Immature natural killer cell (primary cell): ENCODE results near the gene FGG. TPM values are rescaled to one million over a fixed set of nuclear protein-coding genes. Genes with fewer than 3 reads are reported as not detected.

Experiments used
- DNase-seq, 3 donors: peaks; one replicate each; pipeline ENCODE4 v3.0.0; 2022; ENCODE audit warnings: mixed read lengths in 1 of 3
- H3K27ac Mint-ChIP-seq, 6 donors: one replicate each; pipeline ENCODE4 v1.8.0; 2020; ENCODE audit warnings: mixed read lengths in 6 of 6, mild to moderate bottlenecking in 5 of 6, inconsistent platforms in 4 of 6, moderate library complexity in 3 of 6
- H3K27me3 Mint-ChIP-seq, 3 donors: one replicate each; pipeline ENCODE4 v1.8.0; 2020 to 2021; ENCODE audit warnings: low read depth in 3 of 3, mild to moderate bottlenecking in 3 of 3, mixed read lengths in 3 of 3, moderate library complexity in 3 of 3, inconsistent platforms in 1 of 3
- H3K36me3 Mint-ChIP-seq, 3 donors: one replicate each; pipeline ENCODE4 v1.8.0; 2020; ENCODE audit warnings: mixed read lengths in 3 of 3, inconsistent platforms in 2 of 3, mild to moderate bottlenecking in 2 of 3
- H3K4me1 Mint-ChIP-seq, 2 donors: one replicate each; pipeline ENCODE4 v1.8.0; 2020; ENCODE audit warnings: inconsistent platforms in 2 of 2, mild to moderate bottlenecking in 2 of 2, mixed read lengths in 2 of 2, moderate library complexity in 1 of 2
- H3K4me3 Mint-ChIP-seq, 5 donors: one replicate each; pipeline ENCODE4 v1.8.0; 2020; ENCODE audit warnings: mild to moderate bottlenecking in 5 of 5, mixed read lengths in 5 of 5, inconsistent platforms in 3 of 5, moderate library complexity in 3 of 5
- H3K9me3 Mint-ChIP-seq, 6 donors: one replicate each; pipeline ENCODE4 v1.8.0; 2020; ENCODE audit warnings: mild to moderate bottlenecking in 6 of 6, mixed read lengths in 6 of 6, inconsistent platforms in 4 of 6, moderate library complexity in 3 of 6
- polyA plus RNA-seq, 3 donors: library from polyadenylated mRNA; unstranded; fragments of 300-500 nt; fragmentation: Illumina TruSeq; gene quantifications; one replicate each; pipeline ENCODE4 v1.2.3, GENCODE V29; 2021

The FGG gene
- polyA plus RNA-seq, 3 donors from 2014 or later: not detected

DNA sequence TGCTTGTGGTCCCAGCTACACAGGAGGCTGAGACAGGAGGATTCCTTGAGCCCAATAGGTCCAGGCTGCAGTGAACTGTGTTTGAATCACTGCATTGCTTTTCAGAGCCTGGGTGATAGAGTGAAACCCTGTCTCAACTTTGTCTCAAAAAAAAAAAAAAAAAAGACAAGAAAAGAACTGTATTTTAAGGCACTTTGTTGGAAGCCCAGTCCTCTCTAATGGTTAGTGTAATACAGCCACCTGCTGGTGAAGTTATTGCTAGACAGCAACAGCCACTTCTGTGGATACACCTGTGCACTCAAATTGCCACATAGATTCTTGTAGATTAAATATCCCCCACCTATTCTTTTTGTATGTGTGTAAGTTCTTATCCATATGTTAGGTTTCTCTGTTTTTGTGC, 10.1 kb upstream of the FGG start:
- H3K4me3 Mint-ChIP-seq: no peak overlapping the region
- H3K9me3 Mint-ChIP-seq: peaks cover 0 to 2% (median 0%) of the 10 kb centered on the region in 6 donors
- H3K36me3 Mint-ChIP-seq: no peaks in the 10 kb centered on the region
- DNase-seq: peak in 2 of 3 donors; percentile 13 to 15
- no peak overlapping the region for H3K27ac Mint-ChIP-seq
- peaks cover 0 to 7% (median 5%) of the 10 kb centered on the region in 3 donors for H3K27me3 Mint-ChIP-seq
- H3K4me1 Mint-ChIP-seq: no peaks in the 10 kb centered on the region

DNA sequence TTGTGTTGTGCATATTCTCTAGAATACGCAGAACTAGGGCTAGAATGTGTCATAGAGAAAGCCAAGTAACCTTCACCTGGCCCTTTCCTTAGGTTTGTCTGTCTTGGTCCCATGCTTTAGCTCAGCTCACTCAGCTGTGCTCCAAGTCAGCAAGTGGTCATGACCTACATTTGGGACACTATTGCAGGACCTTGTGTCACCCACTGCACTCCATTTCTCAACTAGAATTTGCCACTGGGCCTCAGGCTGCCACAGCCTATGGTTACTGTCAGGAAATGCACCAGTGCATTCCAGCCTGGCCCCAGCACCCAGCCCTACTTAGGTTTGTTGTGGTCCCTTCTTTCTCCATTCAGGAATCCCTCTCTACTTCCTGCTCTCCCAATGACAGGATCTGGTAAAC, 7.7 kb upstream of the FGG start:
- Mint-ChIP-seq H3K36me3 (no peaks in the 10 kb centered on the region), H3K9me3 (no peaks in the 10 kb centered on the region), H3K4me1 (peaks cover 6 to 11% of the 10 kb centered on the region in 2 donors), H3K27ac (no peak overlapping the region), H3K27me3 (no peaks in the 10 kb centered on the region), H3K4me3 (no peak overlapping the region)
- no peak for DNase-seq

DNA sequence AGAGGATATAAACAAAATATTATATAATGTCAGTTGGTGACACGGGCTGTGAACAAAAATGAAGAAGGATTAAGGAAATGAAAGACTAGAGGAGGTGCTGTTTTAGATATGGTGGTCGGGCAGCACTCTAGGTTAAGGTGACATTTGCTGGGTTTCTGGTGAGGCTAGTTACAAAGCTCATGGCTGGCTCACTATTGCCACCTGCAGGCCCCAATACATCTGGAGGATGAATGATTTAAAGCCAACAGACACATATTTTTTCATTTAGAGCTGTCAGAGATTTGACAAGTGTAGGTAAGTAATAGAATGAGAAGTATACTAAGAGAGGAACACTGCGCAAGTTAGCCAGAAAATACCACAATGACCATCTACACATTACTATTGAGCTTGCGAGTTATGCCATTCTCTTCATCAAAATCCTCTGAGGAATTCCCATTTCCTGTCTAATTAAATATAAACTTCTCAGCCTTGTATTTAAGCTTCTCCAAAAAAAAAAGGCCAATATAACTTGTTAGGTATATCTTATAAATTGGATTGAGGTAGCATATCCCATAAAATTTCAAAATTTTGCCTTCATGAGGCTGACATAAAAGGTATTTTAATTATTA, 6.4 kb upstream of the FGG start:
- Mint-ChIP-seq H3K9me3 (no peaks in the 10 kb centered on the region), H3K4me3 (no peak overlapping the region), H3K27me3 (no peaks in the 10 kb centered on the region), H3K27ac (no peak overlapping the region), H3K36me3 (no peaks in the 10 kb centered on the region), H3K4me1 (peaks cover 6 to 11% of the 10 kb centered on the region in 2 donors)
- peak; percentile 21 to 22 (median 21) for DNase-seq

DNA sequence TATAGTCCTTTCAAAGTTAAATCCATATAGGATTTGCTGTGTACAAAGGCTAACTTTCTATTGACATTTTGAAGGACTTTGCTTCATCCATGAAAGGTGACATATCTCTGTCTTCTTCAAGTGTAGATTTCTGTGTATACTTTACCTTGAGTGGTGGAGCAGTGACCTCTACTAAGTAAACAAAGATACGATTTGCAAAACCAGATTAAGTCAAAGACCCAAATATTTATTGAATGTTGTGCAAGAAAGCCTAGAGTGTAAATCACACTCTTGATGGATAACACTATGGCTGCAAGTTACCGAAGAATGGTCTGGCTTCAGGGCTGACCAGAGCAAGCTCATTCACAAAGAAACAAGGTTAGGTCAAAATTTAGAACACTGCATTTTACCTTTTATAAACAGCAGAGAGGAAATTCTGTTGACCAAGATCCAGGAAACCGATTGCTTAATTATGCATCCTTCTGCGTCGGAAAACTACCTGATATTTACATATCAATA, 5.4 kb upstream of the FGG start:
- Mint-ChIP-seq H3K36me3 (no peaks in the 10 kb centered on the region), H3K4me1 (peaks cover 6 to 11% of the 10 kb centered on the region in 2 donors), H3K4me3 (no peak overlapping the region), H3K27me3 (no peaks in the 10 kb centered on the region), H3K9me3 (no peaks in the 10 kb centered on the region), H3K27ac (no peak overlapping the region)
- no peak for DNase-seq

DNA sequence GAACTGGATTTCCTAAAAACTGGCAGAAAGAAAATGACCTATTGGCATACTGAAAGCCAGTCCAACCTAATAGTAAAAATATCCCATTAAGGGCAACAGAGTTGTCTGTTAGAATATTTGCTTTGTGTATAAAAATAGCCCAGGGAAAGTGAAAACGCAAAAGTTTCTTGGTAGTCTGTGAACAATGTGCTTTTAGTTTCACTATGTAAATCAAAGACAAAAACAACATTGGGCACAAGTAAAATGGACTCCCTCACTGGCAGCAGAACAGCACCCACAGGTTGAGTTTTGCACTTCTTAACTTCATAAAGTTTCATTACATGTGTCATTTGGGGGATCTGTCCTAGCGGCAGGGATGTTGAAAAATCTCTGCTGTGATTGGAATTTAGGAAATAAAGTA, 4.3 kb upstream of the FGG start:
- Mint-ChIP-seq H3K27me3 (no peaks in the 10 kb centered on the region), H3K4me3 (peak overlapping the region in 1 of 5 donors; percentile 15), H3K9me3 (no peaks in the 10 kb centered on the region), H3K4me1 (peaks cover 6 to 11% of the 10 kb centered on the region in 2 donors), H3K27ac (peak overlapping the region in 1 of 6 donors; percentile 63), H3K36me3 (no peaks in the 10 kb centered on the region)
- peak in 1 of 3 donors; percentile 2 for DNase-seq

DNA sequence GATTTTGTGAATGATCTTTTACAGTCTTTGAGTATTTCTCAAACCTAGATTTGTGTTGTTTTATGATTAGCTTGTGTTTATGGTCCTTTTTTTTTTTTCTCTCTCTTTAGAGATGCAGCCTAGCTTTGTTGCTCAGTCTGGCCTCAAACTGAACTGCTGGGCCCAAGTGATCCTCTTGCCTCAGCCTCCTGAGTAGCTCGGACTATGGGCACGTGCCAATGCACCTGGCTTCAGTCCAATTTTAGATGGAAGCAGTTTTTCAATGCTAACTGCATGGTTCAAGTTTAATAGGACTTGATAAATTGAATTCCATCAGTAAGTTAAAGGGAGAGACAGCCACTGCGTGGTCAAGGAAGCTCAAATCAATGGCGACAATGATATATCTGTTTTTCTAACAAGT, 3.8 kb upstream of the FGG start:
- no peak for DNase-seq
- Mint-ChIP-seq H3K9me3 (no peaks in the 10 kb centered on the region), H3K27ac (peak overlapping the region in 2 of 6 donors; percentile 20 to 22), H3K27me3 (no peaks in the 10 kb centered on the region), H3K36me3 (no peaks in the 10 kb centered on the region), H3K4me3 (peak overlapping the region in 2 of 5 donors; percentile 3 to 46), H3K4me1 (peaks cover 6 to 11% of the 10 kb centered on the region in 2 donors)

DNA sequence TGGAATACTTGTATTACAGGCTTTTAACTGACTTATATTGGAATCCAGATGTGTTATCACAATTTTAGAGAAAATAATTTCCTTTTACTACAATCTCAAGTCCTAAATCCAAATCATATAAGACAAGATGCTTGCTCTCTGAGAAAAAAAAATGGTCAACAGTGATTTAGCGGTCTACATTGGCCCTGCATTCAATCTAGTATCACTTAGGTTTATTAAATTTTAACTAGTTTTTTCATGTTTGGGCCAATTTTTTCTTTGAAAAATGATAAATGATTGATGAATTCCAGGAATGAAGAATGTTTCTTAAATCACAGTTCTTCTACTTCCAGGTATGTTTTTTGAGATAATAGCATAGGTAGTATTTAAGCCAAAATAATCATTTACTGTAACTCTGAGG, 2.8 kb upstream of the FGG start:
- no peaks in the 10 kb centered on the region for H3K36me3 Mint-ChIP-seq
- no peak overlapping the region for H3K27ac Mint-ChIP-seq
- DNase-seq: no peak
- peaks cover 6 to 11% of the 10 kb centered on the region in 2 donors for H3K4me1 Mint-ChIP-seq
- H3K9me3 Mint-ChIP-seq: no peaks in the 10 kb centered on the region
- H3K4me3 Mint-ChIP-seq: no peak overlapping the region
- H3K27me3 Mint-ChIP-seq: no peaks in the 10 kb centered on the region

DNA sequence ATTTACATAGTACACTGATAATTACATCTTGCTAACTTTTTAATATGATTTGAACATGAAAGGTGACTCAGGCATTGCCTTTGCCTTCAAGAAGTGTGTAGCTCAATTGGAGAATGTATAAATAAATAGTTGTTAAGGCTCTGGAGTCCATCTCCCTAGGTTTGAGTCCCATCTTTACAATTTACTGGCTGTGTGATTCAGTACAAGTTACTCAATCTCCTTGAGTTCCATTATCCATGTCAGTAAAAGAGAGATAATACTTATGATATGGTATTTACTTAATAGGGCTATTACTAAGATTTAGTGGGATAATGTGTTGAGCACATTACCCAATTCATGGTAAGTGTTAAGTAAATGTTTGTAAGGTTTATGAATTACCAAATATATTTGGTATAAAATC, 1.9 kb upstream of the FGG start:
- DNase-seq: no peak
- Mint-ChIP-seq H3K27ac (no peak overlapping the region), H3K4me1 (peaks cover 6 to 11% of the 10 kb centered on the region in 2 donors), H3K4me3 (no peak overlapping the region), H3K9me3 (no peaks in the 10 kb centered on the region), H3K36me3 (no peaks in the 10 kb centered on the region), H3K27me3 (peaks cover 0 to under 1% (median 0%) of the 10 kb centered on the region in 3 donors)

DNA sequence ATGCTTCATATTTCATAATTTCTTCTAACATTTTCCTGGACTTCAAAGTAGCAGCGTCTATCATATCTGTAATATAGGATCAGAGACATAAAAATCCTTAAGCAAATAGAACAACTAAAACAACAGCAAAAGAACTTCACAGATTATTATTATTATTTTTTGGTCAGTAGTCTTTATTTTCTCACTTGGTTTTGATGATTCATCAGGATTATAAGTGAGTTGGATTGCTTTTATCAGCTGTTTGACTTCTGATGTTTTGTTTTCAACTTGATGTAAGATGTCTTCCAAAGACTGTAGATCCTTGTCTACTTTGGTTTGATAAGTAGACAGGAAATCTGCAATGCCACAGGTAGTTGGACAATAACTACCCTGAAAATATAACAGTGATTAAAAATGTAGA, 623 bp downstream of the FGG start:
- peaks cover 0 to 4% (median 1%) of the 10 kb centered on the region in 3 donors for H3K27me3 Mint-ChIP-seq
- peaks cover 4 to 8% of the 10 kb centered on the region in 2 donors for H3K4me1 Mint-ChIP-seq
- no peak overlapping the region for H3K4me3 Mint-ChIP-seq
- H3K27ac Mint-ChIP-seq: no peak overlapping the region
- H3K36me3 Mint-ChIP-seq: no peaks in the 10 kb centered on the region
- DNase-seq: no peak
- no peaks in the 10 kb centered on the region for H3K9me3 Mint-ChIP-seq

DNA sequence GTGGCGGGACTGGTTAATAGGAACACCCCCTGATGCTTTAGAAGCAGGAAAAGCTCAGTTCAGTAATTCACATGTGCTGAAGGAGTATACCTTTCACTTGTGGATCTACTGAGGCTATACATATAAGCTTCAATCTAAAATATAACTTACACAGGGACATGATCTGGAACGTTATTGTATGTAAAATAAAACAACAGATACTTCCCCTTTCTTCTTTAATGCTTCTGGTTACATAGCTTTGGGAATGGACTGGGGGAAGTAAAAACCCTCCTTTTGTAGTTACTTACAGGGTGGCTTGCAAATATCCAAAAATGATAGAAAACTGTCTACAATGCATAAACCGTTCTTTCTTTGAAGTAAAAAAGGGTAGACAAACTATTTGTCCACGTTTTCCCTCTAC, 1.9 kb downstream of the FGG start:
- Mint-ChIP-seq H3K4me1 (no peaks in the 10 kb centered on the region), H3K9me3 (no peaks in the 10 kb centered on the region), H3K27ac (no peak overlapping the region), H3K27me3 (peaks cover 1 to 4% (median 4%) of the 10 kb centered on the region in 3 donors), H3K36me3 (no peaks in the 10 kb centered on the region), H3K4me3 (no peak overlapping the region)
- DNase-seq: no peak

DNA sequence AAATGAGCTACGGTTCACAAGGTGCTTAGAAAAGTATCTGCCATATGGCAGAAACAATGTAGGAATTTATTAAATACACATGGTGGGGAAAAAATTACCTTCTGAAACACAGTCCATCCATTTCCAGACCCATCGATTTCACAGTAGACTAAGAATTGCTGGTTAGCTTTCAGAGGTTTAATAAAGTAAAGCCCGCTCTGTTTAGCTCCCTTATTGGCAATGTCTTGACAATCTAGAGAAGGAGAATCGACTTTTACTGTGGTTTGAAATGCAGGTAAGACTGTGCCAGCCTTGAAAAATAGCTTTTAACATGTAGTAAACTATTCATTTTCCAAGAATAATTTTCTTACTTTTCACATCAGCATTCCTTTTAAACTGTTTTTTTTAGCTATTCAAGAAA, 2.9 kb downstream of the FGG start:
- Mint-ChIP-seq H3K27me3 (peaks cover 1 to 4% (median 4%) of the 10 kb centered on the region in 3 donors), H3K4me1 (no peaks in the 10 kb centered on the region), H3K36me3 (no peaks in the 10 kb centered on the region), H3K27ac (no peak overlapping the region), H3K9me3 (no peaks in the 10 kb centered on the region), H3K4me3 (no peak overlapping the region)
- DNase-seq: no peak

DNA sequence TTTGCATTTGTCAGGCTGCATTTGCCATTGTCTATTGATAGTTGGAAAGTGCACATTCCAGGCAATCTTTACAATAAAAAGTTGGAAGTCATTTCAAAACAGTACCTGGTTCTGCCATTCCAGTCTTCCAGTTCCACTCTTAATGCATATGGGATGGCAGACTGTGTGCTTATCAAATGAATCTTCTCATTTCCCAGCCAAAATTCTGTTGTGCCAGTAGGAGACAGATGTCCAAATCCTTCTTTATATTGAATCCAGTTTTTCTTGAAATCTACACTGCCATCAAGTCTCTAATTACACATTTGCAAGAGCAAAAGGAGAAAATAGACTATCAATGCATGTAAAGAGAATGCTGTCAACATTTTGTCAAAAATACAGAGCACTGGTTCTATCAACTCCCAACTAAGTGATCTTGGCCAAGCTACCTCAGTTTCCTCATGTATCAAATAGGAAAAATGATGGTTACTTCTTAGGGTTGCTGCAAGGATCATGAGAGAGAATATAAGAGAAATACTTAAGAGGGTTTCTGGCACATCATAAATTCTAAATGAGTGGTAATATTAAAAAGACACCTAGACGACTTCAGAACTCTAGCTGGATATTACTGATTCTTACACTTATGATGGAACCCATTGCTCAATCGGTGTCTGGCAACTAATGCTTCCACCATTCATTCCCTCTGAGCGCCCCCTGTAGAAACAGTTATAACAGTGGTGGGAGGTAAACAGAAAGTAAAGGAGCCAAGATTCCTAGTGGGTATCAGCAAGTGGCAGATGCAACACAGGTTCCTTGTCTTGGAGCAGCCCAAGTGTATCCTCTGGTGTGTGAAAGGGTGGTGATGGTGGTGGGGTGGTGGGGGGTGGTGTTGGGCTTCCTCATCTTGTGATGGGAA, 3.8 kb downstream of the FGG start:
- H3K36me3 Mint-ChIP-seq: no peaks in the 10 kb centered on the region
- no peak for DNase-seq
- peaks cover 1 to 4% (median 4%) of the 10 kb centered on the region in 3 donors for H3K27me3 Mint-ChIP-seq
- H3K4me1 Mint-ChIP-seq: no peaks in the 10 kb centered on the region
- no peak overlapping the region for H3K27ac Mint-ChIP-seq
- no peaks in the 10 kb centered on the region for H3K9me3 Mint-ChIP-seq
- no peak overlapping the region for H3K4me3 Mint-ChIP-seq

DNA sequence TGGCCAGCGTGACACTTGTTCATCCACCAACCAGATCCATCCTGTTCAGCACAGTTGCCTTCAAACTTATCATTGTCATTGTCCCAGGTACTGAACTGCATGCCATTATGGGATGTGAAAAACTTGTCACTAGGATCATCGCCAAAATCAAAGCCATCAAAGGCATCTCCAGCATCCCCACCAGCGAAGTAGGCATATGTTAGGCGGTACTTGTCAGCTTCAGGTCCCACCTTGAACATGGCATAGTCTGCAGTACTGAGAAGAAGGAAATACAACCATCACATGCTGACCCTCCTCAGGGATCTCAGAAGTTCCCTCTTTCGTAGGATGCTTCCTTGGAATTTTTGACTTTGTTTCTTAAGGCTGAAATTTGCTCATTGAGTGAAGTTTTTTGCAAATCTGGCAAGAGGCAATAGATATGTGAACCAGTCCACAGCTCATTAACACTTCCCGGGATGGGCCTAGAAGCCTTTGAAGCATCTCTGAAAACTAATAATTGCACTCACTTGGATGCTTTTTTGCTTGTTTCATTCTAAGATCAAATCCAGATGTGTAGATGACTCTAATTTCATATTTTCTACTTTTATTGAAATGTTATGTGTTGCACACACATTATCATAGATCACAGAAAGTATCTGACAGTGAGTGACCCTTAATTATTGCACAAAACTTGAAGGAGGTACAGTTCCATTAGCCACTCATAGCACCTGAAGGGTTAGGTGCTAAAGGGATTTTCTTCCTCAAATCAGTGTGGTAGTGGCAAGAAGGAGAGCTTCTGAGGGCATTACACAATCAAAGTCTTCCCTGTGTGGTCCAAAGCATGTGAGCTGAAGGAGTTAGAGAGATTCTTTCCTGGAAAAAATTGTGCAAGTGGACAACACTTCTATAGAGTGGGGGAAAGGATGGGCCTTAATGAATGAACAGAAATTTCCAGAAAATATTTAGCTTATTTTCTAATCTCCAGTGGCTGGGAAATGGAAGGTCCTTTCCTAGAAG, 5.4 kb downstream of the FGG start:
- H3K4me1 Mint-ChIP-seq: no peaks in the 10 kb centered on the region
- peaks cover 4 to 6% (median 6%) of the 10 kb centered on the region in 3 donors for H3K27me3 Mint-ChIP-seq
- no peaks in the 10 kb centered on the region for H3K9me3 Mint-ChIP-seq
- no peak for DNase-seq
- no peak overlapping the region for H3K4me3 Mint-ChIP-seq
- no peak overlapping the region for H3K27ac Mint-ChIP-seq
- H3K36me3 Mint-ChIP-seq: no peaks in the 10 kb centered on the region
